Measurements from ENCODE around the gene CCS.

GRCh38 chr11:66543263-66544107 is 49.5 kb upstream of the CCS start:
- TF ChIP-seq CTCF (conservative IDR thresholded peaks at IDR 0.05 in 1 of 2, IDR thresholded peaks at IDR 0.05 in 1 of 2; ENCODE audit: low read depth in 1 of 2, low read length in 2 of 2) (peak; percentile 39 to 63), EZH2 (IDR thresholded peaks at IDR 0.05; ENCODE audit: low read length, missing control alignments) (no peak)
